Esophagus mucosa (tissue), 1 donor: ENCODE results near the gene PTGDR. TPM values are rescaled to one million over a fixed set of nuclear protein-coding genes. Genes with fewer than 3 reads are reported as not detected.
A peak's percentile ranks its signal among the peaks of the same experiment; 100 is the strongest.

Experiments
- ATAC-seq: fragments of 200-7000 bp; cut with Tn5 transposase; one replicate; pipeline ENCODE4 v1.9.1; 2020
- total RNA-seq: library from RNA; stranded (reverse); gene quantifications from one replicate; pipeline ENCODE4 v1.2.4, GENCODE V29; 2023
- donor health status: DM: yes; HTN: yes; CAD: no.

The PTGDR gene, protein sequence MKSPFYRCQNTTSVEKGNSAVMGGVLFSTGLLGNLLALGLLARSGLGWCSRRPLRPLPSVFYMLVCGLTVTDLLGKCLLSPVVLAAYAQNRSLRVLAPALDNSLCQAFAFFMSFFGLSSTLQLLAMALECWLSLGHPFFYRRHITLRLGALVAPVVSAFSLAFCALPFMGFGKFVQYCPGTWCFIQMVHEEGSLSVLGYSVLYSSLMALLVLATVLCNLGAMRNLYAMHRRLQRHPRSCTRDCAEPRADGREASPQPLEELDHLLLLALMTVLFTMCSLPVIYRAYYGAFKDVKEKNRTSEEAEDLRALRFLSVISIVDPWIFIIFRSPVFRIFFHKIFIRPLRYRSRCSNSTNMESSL
- total RNA-seq = not detected

DNA sequence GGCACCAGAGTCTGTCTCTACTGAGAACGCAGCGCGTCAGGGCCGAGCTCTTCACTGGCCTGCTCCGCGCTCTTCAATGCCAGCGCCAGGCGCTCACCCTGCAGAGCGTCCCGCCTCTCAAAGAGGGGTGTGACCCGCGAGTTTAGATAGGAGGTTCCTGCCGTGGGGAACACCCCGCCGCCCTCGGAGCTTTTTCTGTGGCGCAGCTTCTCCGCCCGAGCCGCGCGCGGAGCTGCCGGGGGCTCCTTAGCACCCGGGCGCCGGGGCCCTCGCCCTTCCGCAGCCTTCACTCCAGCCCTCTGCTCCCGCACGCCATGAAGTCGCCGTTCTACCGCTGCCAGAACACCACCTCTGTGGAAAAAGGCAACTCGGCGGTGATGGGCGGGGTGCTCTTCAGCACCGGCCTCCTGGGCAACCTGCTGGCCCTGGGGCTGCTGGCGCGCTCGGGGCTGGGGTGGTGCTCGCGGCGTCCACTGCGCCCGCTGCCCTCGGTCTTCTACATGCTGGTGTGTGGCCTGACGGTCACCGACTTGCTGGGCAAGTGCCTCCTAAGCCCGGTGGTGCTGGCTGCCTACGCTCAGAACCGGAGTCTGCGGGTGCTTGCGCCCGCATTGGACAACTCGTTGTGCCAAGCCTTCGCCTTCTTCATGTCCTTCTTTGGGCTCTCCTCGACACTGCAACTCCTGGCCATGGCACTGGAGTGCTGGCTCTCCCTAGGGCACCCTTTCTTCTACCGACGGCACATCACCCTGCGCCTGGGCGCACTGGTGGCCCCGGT is at the start of gene PTGDR:
Gene PTGDR (plus strand): TSS at position 198 of the 778 bp plus-strand sequence. CDS start 117 bp downstream, at position 315.
- ATAC-seq = peak; percentile 58

DNA sequence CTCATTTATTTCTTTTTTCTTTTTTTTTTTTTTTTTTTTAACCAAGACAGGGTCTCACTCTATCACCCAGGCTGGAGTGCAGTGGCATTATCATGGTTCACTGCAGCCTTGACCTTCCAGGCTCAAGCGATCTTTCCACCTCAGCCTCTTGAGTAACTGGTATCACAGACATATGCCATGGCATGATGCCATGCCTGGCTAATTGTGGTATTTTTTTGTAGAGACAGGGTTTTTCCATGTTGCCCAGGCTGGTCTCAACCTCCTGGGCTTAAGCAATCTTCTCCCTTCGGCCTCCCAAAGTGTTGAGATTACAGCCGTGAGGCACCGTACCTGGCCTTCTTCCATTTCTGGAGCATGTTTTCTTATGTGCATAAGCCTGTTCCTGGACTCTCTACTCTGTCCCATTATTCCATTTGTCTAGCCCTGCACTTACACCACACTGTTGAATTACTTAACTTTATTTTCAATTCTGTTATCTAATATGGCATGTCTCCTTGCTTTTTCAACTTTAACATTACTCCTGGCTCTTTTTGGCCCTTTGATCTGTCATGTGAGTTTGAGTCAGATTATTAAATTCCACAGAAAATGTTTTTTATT is 47.9 kb upstream of the PTGDR start:
- no peak for ATAC-seq

DNA sequence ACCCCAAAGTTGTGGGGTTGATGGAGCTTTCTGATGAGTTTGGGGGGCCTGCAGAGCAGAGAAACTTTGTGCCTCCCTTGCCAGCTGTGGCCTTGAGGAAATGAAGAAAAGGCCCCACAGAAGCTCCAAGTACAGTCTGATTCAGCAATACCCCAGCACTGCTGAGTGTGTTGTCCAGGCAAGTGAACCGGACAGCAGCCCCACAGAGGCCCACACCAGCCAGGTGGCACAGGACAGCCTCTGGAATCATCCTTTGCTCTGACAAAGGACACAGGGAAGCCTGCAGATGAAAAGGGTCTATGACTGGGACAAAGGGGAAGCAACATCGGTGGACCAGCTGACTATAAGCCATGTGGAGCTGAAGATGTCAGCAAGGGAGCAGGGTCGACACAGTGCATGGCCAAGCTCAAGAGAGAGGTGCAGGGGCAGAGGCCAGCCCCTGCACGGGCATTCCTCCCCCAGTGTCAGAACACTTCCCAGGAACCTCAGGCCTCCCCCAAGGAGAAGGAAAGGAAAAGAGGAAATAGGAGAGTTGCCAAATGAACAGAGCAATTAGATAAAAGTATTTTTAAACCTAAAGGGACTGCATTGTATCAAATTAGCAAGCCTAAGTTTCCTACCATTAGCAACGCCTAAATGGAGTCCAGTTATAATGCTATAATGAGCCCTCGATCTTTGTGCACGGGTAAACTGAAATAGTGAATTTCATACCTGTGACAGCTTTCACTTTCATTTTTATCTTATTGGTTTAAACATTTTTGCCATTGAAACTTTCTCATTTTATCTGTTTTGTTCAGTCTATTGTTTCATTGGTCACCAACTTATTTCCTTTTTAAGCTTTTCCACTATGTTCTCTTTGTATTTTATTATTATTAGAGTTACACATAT is 46.3 kb upstream of the PTGDR start:
- no peak for ATAC-seq

DNA sequence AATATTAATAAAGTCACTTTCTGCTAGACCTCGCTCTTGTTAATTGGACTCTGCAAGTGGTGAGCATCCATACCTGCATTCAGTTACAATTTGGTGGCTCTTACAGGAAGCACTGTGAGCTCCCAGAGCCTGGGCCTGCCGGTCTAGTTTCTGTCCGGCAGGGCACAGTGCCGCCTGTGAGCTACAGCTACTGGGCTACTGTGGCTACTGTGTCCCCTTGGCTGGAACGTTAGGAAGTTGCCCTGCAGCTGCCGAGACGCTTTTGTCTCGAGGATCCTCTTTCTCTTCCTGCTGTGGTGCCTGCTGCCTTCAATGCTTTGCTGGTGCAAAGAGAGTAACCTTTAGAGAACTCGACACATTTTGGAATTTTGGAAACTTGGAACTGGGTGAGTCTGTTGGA is 44.6 kb upstream of the PTGDR start:
- no peak for ATAC-seq

DNA sequence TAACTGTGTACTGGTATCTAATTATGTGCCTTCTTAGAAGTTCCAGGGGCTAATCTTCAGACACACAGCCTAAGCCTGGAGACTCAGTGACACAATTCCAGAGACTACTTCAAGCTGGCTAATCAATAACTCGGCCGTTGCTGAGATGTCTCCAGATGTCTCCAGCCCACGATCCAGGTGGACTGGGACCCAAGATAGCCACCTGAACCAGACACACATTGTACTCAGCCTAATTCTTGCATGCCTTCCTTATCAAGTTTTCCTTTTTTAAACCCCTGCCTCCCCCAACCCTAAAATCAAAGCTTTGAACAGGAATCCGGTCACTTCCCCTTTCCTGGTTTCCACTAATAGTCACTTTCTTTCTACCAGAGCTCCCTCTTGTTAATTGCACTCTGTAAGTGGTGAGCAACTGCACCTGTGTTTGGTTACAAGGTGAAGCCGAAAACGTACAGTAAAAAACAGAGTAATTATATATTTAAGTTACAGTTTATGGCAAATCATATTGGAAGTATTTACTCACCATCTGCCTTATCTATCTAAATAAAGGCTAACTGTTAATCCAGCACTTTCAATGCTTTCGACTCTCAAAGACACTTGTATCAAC is 39.8 kb upstream of the PTGDR start:
- no peak for ATAC-seq

DNA sequence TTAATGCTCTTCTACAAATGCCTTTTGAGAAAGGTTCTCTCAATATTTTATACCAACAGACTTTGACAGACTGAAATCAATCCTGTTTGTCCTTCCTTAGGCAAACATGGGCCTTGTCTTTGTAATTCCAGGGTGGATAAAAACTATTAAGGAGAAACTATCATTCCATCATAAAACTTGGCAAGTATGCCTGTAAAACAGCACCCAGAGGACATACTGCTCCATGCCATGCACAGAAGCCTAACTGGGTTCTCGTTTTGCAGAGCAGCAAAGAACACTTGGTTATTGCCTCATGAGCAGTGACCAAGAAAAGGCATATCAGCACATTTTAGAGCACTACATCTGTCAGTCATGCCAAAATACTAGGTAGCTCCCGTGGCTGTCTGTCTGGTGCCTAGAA is 33.8 kb upstream of the PTGDR start:
- ATAC-seq = no peak

DNA sequence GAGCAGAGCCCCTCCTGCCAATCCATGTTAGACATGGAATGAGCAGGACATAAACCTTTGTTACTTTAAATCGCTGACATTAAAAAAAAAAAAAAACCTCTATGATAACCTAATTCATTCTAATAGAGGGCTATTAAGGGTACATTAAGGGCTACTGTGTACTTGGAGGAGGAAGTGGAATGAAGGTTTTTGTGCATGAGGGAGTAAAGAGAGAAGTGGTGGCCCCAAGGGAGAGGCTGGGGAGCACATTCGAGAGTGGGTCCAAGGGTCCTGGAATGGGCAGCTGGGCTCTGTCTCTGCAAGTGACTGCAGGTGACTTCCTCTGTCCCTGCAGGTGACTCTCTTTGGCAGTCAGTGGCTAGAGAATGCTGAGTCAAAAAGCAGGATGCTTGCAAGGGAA is 32.1 kb upstream of the PTGDR start:
- ATAC-seq = no peak

DNA sequence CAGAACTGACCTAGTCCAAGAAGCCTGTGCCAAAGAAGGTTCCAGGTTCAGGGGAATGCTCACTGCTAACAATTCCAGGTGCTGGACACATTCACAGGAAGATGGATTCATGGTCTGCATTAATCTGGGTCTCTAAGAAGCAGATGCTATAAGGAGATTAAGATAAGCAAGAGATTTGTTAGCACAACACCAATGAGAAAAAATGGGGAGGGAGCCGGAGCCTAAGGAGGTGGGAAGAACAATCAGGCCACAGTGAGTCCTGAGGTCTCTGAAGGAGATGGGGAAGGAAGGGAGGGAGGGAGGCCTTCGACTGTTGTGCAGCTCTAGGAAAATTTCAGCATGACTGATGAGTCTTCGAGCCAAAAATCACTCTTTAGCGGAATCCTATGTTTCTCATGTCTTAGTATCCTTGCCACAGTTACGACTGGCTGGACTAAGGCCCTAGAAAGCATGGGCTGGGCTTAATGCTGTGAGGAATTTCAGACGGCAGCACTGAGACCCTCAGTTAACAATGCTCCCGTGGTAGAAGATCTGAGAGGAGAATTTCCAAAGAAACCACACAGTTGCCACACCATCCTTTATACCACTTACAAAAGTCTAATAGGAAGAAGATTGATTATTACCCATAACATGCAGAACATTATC is 31.5 kb upstream of the PTGDR start:
- no peak for ATAC-seq

DNA sequence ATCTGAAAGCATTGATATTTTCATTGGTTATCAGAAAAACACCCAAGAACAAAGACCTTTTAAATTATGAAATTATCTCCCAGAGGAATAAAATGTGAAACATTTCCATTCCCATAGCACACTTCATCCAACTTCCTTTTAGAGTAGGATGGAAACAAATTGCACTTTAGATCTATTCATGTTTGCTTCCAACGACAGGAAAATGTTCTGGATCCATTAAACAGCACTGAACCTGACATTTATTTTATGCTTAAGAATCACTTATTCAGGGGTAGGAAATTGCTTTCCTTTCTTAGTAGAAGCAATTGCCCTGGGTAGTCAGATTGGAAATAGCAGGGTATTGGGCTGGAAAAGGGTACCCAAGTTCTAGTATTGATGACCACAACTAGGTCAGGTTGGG is 28.8 kb upstream of the PTGDR start:
- ATAC-seq = no peak

DNA sequence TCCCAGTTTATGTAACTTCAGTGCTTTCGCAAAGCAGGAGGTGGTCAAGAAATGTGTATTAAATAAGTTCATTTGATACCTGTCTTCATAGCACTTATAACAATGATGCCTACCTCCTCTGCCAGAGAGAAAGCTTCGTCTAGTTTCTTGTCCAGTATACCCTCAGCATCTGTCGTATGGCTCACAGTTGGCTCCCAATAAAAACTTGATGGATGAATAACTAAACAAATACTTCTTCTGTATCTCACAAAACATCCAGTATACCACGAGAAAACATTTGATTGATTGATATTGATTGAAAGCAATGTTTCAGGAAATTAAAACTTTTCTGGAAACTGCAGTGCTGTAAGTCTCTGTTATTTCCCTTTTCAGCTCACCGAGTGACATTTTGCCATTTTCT is 26.9 kb upstream of the PTGDR start:
- no peak for ATAC-seq

DNA sequence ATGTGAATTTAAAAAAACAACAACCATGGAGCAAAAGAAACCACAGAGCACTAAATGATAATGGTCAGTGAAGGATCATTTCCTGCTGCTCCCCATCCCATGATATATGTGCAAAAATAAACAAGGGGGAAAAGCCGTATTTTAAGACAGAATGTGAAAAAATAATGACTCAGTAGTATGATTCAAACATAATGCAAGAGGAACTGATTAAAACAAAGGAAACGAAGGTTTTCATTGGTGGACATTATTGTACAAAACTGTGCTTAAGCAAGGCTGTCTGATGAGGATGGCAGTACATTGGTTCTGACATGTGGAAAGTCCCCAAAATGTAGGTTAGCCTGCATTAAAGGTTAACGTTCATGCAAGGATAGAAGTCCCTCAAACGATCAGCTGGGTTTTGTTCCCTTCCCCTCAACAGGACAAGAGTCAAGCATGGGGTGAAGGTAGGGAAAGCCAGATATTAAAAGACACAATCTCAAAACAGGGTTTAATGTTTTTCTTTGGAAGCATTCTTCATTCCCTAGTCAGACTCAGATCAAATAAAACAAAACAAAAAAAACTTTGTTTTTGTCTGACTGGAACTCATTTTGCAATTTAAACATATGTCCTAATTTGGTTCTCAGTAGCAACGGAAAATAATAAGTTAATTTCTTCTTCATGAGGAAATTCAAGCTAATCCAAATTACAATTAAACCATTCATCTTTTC is 26.3 kb upstream of the PTGDR start:
- no peak for ATAC-seq

DNA sequence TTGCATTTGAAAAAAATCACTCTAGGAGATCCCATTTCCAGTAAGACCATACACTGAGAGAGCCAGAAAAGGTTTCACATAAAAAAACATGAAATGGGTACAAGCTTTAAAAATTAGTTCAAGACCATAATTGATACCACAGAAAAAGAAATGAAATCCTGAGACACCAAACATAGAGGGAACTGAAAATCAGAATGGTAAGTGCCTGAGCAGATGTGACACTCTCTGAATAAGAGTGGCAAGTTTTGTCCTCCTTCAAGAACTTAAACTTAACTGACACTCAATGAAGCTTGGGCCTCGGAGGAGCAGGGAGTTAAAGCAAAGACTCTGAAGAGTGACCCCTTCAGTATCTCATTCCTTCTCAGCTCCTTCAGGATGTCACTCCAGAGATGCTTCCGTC is 23.2 kb upstream of the PTGDR start:
- ATAC-seq = no peak

DNA sequence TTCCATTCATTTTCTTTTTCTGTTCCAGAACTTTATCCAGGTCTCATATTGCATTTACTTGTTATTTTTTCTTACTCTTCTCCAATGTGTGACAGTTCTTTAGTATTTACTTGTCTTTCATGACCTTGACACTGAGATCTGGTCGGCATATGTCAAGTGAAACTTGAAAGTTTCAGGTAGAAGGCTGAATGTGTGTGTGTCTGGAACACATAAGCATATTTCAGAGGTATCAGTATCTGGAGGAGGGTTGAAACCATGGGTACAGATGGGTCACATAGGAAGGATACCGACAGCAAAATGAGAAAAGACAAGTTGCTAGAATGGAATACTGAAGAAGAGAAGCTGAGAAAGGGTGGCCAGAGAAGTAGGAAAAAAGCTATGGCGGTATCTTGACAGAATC is 22.5 kb upstream of the PTGDR start:
- no peak for ATAC-seq

DNA sequence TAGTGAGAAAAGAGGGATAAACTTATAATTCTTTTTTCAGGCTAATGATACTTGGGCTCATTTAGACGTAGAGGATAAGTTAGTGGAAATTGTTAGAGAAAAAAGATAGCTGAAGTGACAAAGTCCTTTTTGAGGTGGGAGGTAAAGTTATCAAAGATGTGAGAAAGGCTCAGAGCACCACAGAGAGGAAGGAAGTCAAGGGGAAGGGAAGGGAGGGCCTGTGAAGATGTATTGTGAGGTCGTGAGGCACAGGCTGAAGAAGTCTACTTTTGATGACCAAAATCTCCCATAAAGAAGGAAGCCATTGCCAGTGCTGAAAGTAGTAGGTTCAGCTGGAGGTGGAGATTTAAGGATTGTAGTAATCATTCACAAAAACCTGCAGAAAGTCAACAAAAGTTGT is 19.4 kb upstream of the PTGDR start:
- no peak for ATAC-seq

DNA sequence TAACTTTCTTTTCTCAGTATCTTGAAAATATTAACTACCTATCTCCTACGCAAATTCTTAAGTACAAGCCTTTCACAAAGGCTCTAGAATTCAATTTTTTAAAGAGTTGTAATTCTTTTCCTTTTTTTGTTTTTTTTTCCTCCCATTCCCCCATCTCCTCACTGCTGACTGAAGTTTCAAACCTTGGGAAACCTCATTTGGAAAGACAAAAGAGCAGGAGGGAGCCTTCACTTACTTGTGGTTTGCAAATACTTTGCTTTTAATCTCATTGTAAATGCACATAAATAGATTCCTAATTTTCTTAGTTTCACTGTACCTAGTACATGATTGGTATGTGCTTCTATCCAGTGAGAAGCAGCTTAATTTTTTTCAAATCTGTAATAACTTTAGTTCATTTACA is 15.8 kb upstream of the PTGDR start:
- ATAC-seq = no peak

DNA sequence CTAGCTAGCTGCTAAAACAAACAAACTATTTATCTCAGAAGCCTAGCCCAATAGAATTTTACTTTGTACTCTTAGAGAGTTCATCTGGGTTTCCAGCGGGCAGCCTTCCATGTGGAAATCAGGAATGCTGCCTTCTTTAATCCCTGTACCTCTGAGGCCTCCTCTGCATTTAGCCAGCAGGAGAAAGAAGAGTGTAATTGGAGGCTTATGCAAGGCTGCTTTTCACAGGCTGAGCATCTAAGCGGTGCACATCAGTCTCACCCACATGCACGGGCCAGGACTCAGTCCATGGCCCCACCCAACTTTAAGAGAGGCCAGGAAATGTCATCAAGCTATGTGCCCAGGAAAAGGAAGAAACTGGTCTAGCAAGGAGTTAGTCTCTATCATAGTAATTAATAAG is 14.0 kb upstream of the PTGDR start:
- peak; percentile 39 for ATAC-seq

DNA sequence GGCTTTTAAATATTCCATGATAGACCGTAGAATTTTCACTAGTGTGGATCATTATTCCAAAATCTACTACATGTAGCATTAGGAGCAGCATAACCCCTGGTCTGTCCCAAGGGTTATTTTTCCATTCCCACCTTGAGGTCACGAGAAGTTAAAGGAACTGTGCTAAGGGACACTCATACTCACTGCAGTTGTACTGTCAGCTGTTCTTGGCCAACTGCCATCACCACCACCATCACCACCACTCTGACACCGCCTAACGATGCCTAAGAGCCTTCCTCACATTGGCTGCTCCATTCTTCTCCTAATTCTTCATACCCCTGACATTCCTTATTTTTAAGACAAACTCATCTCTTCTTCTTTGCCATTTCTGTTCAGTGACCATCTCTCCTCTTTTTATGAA is 13.4 kb upstream of the PTGDR start:
- ATAC-seq = no peak

DNA sequence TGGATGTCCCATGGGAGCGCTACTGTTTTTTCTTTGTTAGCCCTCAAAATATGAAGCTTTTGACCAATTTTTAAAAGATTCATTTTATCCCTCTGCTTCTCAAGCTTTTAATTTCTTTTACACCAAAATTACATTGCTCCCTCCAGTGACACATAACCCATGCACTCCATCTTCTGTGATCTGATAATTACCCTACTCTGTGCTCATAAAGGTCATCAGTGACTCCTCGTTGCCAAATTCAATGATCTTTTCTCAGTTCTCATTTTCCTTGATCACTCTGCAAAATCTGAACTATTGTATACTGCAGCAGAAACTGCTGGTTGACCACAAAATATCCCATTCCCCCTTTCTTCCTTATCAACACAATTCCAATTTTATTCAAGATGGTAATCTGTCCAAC is 8.7 kb upstream of the PTGDR start:
- no peak for ATAC-seq

DNA sequence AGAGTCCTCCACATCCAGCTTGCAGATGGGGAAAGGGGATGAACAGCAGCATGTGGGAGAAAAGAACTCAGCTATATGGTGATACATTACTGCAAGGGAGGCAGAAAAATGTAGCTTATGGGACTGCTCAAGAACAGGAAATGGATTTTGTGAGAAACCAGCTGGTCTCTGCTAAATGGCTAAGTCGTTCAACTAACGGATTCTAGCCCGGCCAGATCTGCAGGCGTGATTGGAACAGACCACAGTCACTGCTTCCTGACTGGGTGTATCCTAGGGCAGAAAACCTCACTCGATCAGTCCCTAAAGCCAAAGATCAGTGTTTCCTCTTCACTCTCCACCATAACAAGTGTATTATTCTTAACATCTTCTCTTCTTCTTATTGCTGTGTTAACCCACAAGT is 8.1 kb upstream of the PTGDR start:
- ATAC-seq = no peak

DNA sequence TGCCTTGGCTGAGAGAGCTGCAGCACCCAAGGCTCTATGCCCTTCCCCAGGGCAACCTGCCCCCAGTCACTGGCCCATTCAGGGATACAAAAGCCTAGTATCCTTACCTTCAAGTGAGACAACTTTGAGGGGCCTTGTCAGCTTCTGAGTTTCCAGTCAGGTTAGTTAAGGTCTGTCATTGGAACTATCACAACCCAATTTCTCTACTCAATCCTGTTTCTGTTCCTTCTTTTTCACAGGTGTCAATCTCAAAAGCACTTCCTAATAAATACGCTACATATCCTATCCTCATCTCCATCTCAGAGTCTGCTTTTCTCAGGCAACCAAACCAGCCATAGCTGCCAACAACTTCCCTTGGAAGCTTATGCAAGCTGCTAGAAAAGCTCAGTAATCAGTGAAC is 4.9 kb upstream of the PTGDR start:
- ATAC-seq = no peak

DNA sequence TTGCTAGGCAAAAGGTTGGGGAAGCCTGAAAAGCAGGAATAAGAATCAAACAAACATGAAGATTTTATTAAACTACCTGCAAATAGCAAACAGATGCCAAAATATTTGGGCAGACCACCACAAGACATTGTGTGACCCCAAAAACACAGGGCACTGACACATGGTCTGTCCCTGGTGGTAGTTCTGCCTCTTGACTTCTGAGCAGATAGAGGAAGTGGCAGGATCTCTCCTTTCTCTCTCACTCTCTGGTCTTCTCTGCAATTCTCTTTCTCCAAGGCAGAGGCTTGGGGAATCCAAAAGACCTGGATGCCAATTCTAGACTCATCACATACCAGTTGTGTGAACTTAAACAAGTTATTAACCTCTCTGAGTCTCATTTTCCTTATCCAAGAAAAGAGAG is 4.3 kb upstream of the PTGDR start:
- no peak for ATAC-seq
